Smooth muscle cell (in vitro differentiated cells): Measurements from ENCODE around the gene FOXA3. TPM values are rescaled to one million over a fixed set of nuclear protein-coding genes. Genes with fewer than 3 reads are reported as not detected.

ENCODE experiments used
- DNase-seq: peaks from one replicate; lab custom pipeline; 2025; ENCODE audit not compliant: unreplicated experiment; lab: John Stamatoyannopoulos, UW
- H2AFZ ChIP-seq: fragments of 200-600 bp; sonication (generic); 2 replicates; pipeline ENCODE4 v1.6.0; 2016; ENCODE audit warnings: antibody characterized with exemption, low read depth, mild to moderate bottlenecking
- H3F3A ChIP-seq: fragments of 200-600 bp; sonication (generic); 2 replicates; pipeline ENCODE4 v1.6.0; 2017; ENCODE audit warnings: antibody characterized with exemption, low read depth
- H3K27ac ChIP-seq: fragments of 200-600 bp; sonication (generic); 2 replicates; pipeline ENCODE4 v1.5.1; 2016; ENCODE audit warnings: low read depth, mild to moderate bottlenecking
- H3K27me3 ChIP-seq: fragments of 200-600 bp; sonication (generic); 2 replicates; pipeline ENCODE4 v1.6.1; 2016; ENCODE audit warnings: low read depth, mild to moderate bottlenecking
- H3K36me3 ChIP-seq: fragments of 200-600 bp; sonication (generic); 2 replicates; pipeline ENCODE4 v1.5.1; 2016; ENCODE audit warnings: low read depth
- H3K4me1 ChIP-seq: fragments of 200-600 bp; sonication (generic); 2 replicates; pipeline ENCODE4 v1.5.1; 2016; ENCODE audit warnings: low read depth
- H3K4me2 ChIP-seq: fragments of 200-600 bp; sonication (generic); 2 replicates; pipeline ENCODE4 v1.6.0; 2016; ENCODE audit warnings: mild to moderate bottlenecking
- H3K4me3 ChIP-seq: fragments of 200-600 bp; sonication (generic); 2 replicates; pipeline ENCODE4 v1.5.1; 2016; ENCODE audit warnings: mild to moderate bottlenecking
- H3K79me2 ChIP-seq: fragments of 200-600 bp; sonication (generic); 2 replicates; pipeline ENCODE4 v1.6.0; 2016; ENCODE audit warnings: low read depth, mild to moderate bottlenecking
- H3K9ac ChIP-seq: fragments of 200-600 bp; sonication (generic); 2 replicates; pipeline ENCODE4 v1.6.0; 2016; ENCODE audit warnings: low read depth
- H3K9me3 ChIP-seq: fragments of 200-600 bp; sonication (generic); replicated peaks from 2 replicates; pipeline ENCODE4 v1.5.1; 2016; ENCODE audit warnings: low read depth
- H4K20me1 ChIP-seq: fragments of 200-600 bp; sonication (generic); 2 replicates; pipeline ENCODE4 v1.6.0; 2016; ENCODE audit warnings: low read depth
- CTCF ChIP-seq: fragments of 200-600 bp; sonication (generic); IDR thresholded peaks from 2 replicates; pipeline ENCODE4 v1.5.1; 2017; ENCODE audit warnings: borderline replicate concordance, mild to moderate bottlenecking, antibody characterized with exemption; ENCODE audit not compliant: insufficient read depth, poor library complexity, severe bottlenecking
- WGBS: methylation state at CpG from one replicate; pipeline ENCODE4 v1.1.7; 2016; ENCODE audit warnings: low lambda C conversion rate; 5-methylcytosine and 5-hydroxymethylcytosine counted together
- polyA plus RNA-seq: library from polyadenylated mRNA; unstranded; fragments of >200 nt; fragmentation: Nextera tagmentation; extraction: Ambion mirVana; gene quantifications from 2 replicates; pipeline ENCODE4 v1.2.1, GENCODE V29; 2016
- total RNA-seq: library from RNA; depleted of rRNA; stranded (reverse); fragments of >200 nt; gene quantifications from 2 replicates; pipeline ENCODE4 v1.2.3, GENCODE V29; 2014

The FOXA3 gene
- total and polyA plus RNA-seq, 2 experiments from 2014 or later: 0.50 to 0.76 TPM

GRCh38 chr19:45862271-45862563 lies 1.9 kb upstream of the FOXA3 start:
- no peak for DNase-seq
- Histone ChIP-seq H3K4me1 (peaks cover 5% of the 10 kb centered on the region), H3K9ac (peak overlapping the region; percentile 79), H2AFZ (peak overlapping the region; percentile 73), H3K27ac (peak overlapping the region; percentile 81), H3K4me2 (peak overlapping the region; percentile 92), H3F3A (no peaks in the 10 kb centered on the region), H3K36me3 (no peaks in the 10 kb centered on the region), H3K79me2 (peaks cover 49% of the 10 kb centered on the region), H3K9me3 (no peaks in the 10 kb centered on the region), H3K4me3 (peak overlapping the region; percentile 69), H4K20me1 (peaks cover 18% of the 10 kb centered on the region), H3K27me3 (peaks cover 12% of the 10 kb centered on the region)
- WGBS: 3% methylated on average over 11 of the region's 11 CpGs
- no peak for TF ChIP-seq CTCF

- TF ChIP-seq CTCF: no peak
- Histone ChIP-seq H3K4me2 (peak within 1 kb of the TSS; percentile 92), H3K36me3 (no peaks in the 10 kb centered on the region), H3K4me3 (peak within 1 kb of the TSS; percentile 69), H3K4me1 (peaks cover 5% of the 10 kb centered on the region), H3K79me2 (peaks cover 46% of the 10 kb centered on the region), H3K27me3 (peaks cover 12% of the 10 kb centered on the region), H3K9ac (peak within 1 kb of the TSS; percentile 79), H3K9me3 (no peaks in the 10 kb centered on the region), H3K27ac (peak within 1 kb of the TSS; percentile 81), H4K20me1 (peaks cover 18% of the 10 kb centered on the region), H3F3A (no peaks in the 10 kb centered on the region), H2AFZ (peak within 1 kb of the TSS; percentile 88)
- peak; percentile 95 for DNase-seq
- under 1% methylated on average over 57 of the region's 65 CpGs for WGBS
Measured at GRCh38 chr19:45862564-45863334, 1.4 kb upstream of the FOXA3 start, which contains the start of gene SYMPK. TSS of gene SYMPK (minus strand) at chr19:45863147. CDS start at chr19:45854495, 8,652 bp downstream.

- Histone ChIP-seq H3K9ac (no peak overlapping the region), H3K79me2 (peaks cover 39% of the 10 kb centered on the region), H3F3A (no peaks in the 10 kb centered on the region), H3K27ac (no peak overlapping the region), H4K20me1 (peaks cover 11% of the 10 kb centered on the region), H2AFZ (peak overlapping the region; percentile 88), H3K36me3 (no peaks in the 10 kb centered on the region), H3K4me1 (peaks cover 5% of the 10 kb centered on the region), H3K4me2 (peak overlapping the region; percentile 85), H3K4me3 (peak overlapping the region; percentile 69), H3K27me3 (peaks cover 12% of the 10 kb centered on the region), H3K9me3 (no peaks in the 10 kb centered on the region)
- 12% methylated on average over 22 of the region's 22 CpGs for WGBS
- no peak for DNase-seq
- TF ChIP-seq CTCF: no peak
Measured at GRCh38 chr19:45863335-45863839, 739 bp upstream of the FOXA3 start.

- WGBS: 13% methylated on average over 12 of the region's 12 CpGs
- H3K4me2 ChIP-seq: peak overlapping the region; percentile 85
- peaks cover 27% of the 10 kb centered on the region for H3K79me2 ChIP-seq
- H3K9ac ChIP-seq: no peak overlapping the region
- peak overlapping the region; percentile 69 for H3K4me3 ChIP-seq
- peaks cover 12% of the 10 kb centered on the region for H3K27me3 ChIP-seq
- H3F3A ChIP-seq: no peaks in the 10 kb centered on the region
- H4K20me1 ChIP-seq: peaks cover 4% of the 10 kb centered on the region
- no peak overlapping the region for H2AFZ ChIP-seq
- no peak for TF ChIP-seq CTCF
- H3K36me3 ChIP-seq: no peaks in the 10 kb centered on the region
- DNase-seq: no peak
- no peaks in the 10 kb centered on the region for H3K9me3 ChIP-seq
- H3K27ac ChIP-seq: no peak overlapping the region
- H3K4me1 ChIP-seq: peaks cover 5% of the 10 kb centered on the region
Measured at GRCh38 chr19:45864629-45865082, 530 bp downstream of the FOXA3 start.
